OCI-LY7 (cell line): Measurements from ENCODE around the gene PPRC1. TPM values are rescaled to one million over a fixed set of nuclear protein-coding genes. Genes with fewer than 3 reads are reported as not detected.

Experiments
- BruUV-seq: library from RNA; stranded (reverse); fragments of 400-500 nt; replicated peaks from 2 replicates; lab custom pipeline; 2021; lab: Mats Ljungman, UMichigan
- CTCF ChIA-PET: fragments of 300-600 bp; sonication (Branson Sonifier 250); formaldehyde crosslinking; loops from one replicate; lab custom pipeline; 2022; ENCODE audit warnings: antibody characterized with exemption; ENCODE audit not compliant: unreplicated experiment; lab: Charles Lee
- POLR2A ChIA-PET: fragments of 300-600 bp; sonication (Branson Sonifier 250); formaldehyde crosslinking; loops from one replicate; lab custom pipeline; 2022; ENCODE audit warnings: antibody characterized with exemption; lab: Charles Lee
- DNase-seq: peaks from one replicate; pipeline ENCODE4 v3.0.0-alpha.2; 2015; ENCODE audit warnings: low spot score
- H2AFZ ChIP-seq: fragments of 200-600 bp; sonication (generic), shearing (Covaris generic); 2 replicates; pipeline ENCODE4 v1.6.1; 2014; ENCODE audit warnings: mild to moderate bottlenecking, antibody characterized with exemption, low read length, moderate library complexity
- H3K27ac ChIP-seq: fragments of 200-600 bp; sonication (generic); 2 replicates; pipeline ENCODE4 v1.5.1; 2014; ENCODE audit warnings: mixed run types, low read depth, mild to moderate bottlenecking, moderate library complexity, low read length, inconsistent platforms; ENCODE audit not compliant: poor library complexity, severe bottlenecking
- H3K36me3 ChIP-seq: fragments of 200-600 bp; sonication (generic); 2 replicates; pipeline ENCODE4 v1.6.1; 2014; ENCODE audit warnings: mild to moderate bottlenecking, antibody characterized with exemption, low read length, moderate library complexity, mixed read lengths; ENCODE audit not compliant: insufficient read depth
- H3K4me1 ChIP-seq: fragments of 200-600 bp; sonication (generic); 2 replicates; pipeline ENCODE4 v1.5.1; 2014; ENCODE audit warnings: mild to moderate bottlenecking, low read length; ENCODE audit not compliant: insufficient read depth, poor library complexity, severe bottlenecking
- H3K4me2 ChIP-seq: fragments of 200-600 bp; sonication (generic); 2 replicates; pipeline ENCODE4 v1.6.1; 2014; ENCODE audit warnings: mild to moderate bottlenecking, low read length
- H3K4me3 ChIP-seq: fragments of 200-600 bp; sonication (generic); 2 replicates; pipeline ENCODE4 v1.5.1; 2014; ENCODE audit warnings: mild to moderate bottlenecking, low read depth, low read length; ENCODE audit not compliant: poor library complexity, severe bottlenecking
- H3K79me2 ChIP-seq: fragments of 200-600 bp; sonication (generic); 2 replicates; pipeline ENCODE4 v1.6.1; 2016; ENCODE audit warnings: low read depth, mild to moderate bottlenecking, low read length, moderate library complexity, mixed read lengths; ENCODE audit not compliant: insufficient read depth
- H3K9me2 ChIP-seq: fragments of 200-600 bp; sonication (generic); 2 replicates; pipeline ENCODE4 v1.6.1; 2016; ENCODE audit warnings: mild to moderate bottlenecking, low read length, mixed read lengths; ENCODE audit not compliant: insufficient read depth
- H3K9me3 ChIP-seq: fragments of 200-600 bp; sonication (generic); 2 replicates; pipeline ENCODE4 v1.6.1; 2014; ENCODE audit warnings: mild to moderate bottlenecking, mixed run types, low read length, mixed read lengths
- H4K20me1 ChIP-seq: fragments of 200-600 bp; sonication (generic); 2 replicates; pipeline ENCODE4 v1.6.1; 2014; ENCODE audit warnings: mild to moderate bottlenecking, antibody characterized with exemption, low read length, moderate library complexity, mixed read lengths; ENCODE audit not compliant: insufficient read depth
- CTCF ChIP-seq: fragments of 200-600 bp; sonication (generic); conservative IDR thresholded peaks from 2 replicates; pipeline ENCODE4 v1.5.1; 2014; ENCODE audit warnings: mild to moderate bottlenecking, antibody characterized with exemption, low read length, moderate library complexity, mixed read lengths
- EZH2phosphoT487 ChIP-seq: fragments of 200-600 bp; sonication (generic); IDR thresholded peaks from 2 replicates; pipeline ENCODE4 v1.6.1; 2018; ENCODE audit warnings: low read depth, borderline replicate concordance, mild to moderate bottlenecking, mixed run types, antibody characterized with exemption, low read length, moderate library complexity, mixed read lengths
- intact Hi-C: fragments of 100-400 bp; cut with micrococcal nuclease; formaldehyde crosslinking; loops from one replicate; pipeline ENCODE4 v1.10.0; 2022; ENCODE audit not compliant: unreplicated experiment
- total RNA-seq, 2 experiments: library from RNA; depleted of rRNA in 1 of 2; stranded (reverse); fragments of >200 nt in 1 of 2; shearing (Covaris generic) in 1 of 2; gene quantifications; 2 replicates each; pipeline ENCODE4 v1.2.3, GENCODE V29; 2014 to 2022

Gene PPRC1
- total RNA-seq, 2 experiments from 2014 or later = 47.1 to 77.2 TPM

GRCh38 chr10:102120991-102121738 is 11.7 kb upstream of the PPRC1 start:
- peak overlapping the region; percentile 87 for H3K4me3 ChIP-seq
- POLR2A ChIA-PET = interaction anchor here (1.1 to 1.7 kb wide), 2 partner anchors 10 to 14 kb away, joined by 3 to 11 read pairs; no protein-coding TSS in a partner anchor
- peaks cover 37% of the 10 kb centered on the region for H3K79me2 ChIP-seq
- peak overlapping the region; percentile 63 for H2AFZ ChIP-seq
- H3K9me2 ChIP-seq = no peaks in the 10 kb centered on the region
- H3K36me3 ChIP-seq = no peaks in the 10 kb centered on the region
- H3K4me2 ChIP-seq = peak overlapping the region; percentile 79
- no peaks in the 10 kb centered on the region for H3K9me3 ChIP-seq
- TF ChIP-seq EZH2phosphoT487 (no peak), CTCF (no peak)
- no TSS peak for BruUV-seq
- intact Hi-C loops = loop anchor here (1.0 kb wide), 1 partner anchor 11 kb away; no protein-coding TSS in a partner anchor
- peak overlapping the region; percentile 80 for H3K27ac ChIP-seq
- no peak for DNase-seq
- H4K20me1 ChIP-seq = no peaks in the 10 kb centered on the region
- CTCF ChIA-PET = no interaction called here
- peaks cover 41% of the 10 kb centered on the region for H3K4me1 ChIP-seq

- H3K79me2 ChIP-seq = peaks cover 30% of the 10 kb centered on the region
- peaks cover 34% of the 10 kb centered on the region for H3K4me1 ChIP-seq
- ChIA-PET POLR2A (interaction anchor here (0.5 to 1.7 kb wide), 4 partner anchors 10 to 274 kb away, joined by 3 to 11 read pairs (median 5); partner anchors contain the start of gene NFKB2), CTCF (no interaction called here)
- H3K4me3 ChIP-seq = peak overlapping the region; percentile 87
- TF ChIP-seq CTCF (no peak), EZH2phosphoT487 (no peak)
- H3K9me3 ChIP-seq = no peaks in the 10 kb centered on the region
- no peak for DNase-seq
- peak overlapping the region; percentile 80 for H3K27ac ChIP-seq
- intact Hi-C loops = no loop called here
- no peaks in the 10 kb centered on the region for H3K36me3 ChIP-seq
- peak overlapping the region; percentile 63; the same call in 1 of the 2 replicates for H2AFZ ChIP-seq
- H3K4me2 ChIP-seq = peak overlapping the region; percentile 79
- H4K20me1 ChIP-seq = no peaks in the 10 kb centered on the region
- no TSS peak for BruUV-seq
- no peaks in the 10 kb centered on the region for H3K9me2 ChIP-seq
These were observed 11.0 kb upstream of the PPRC1 start for GRCh38 chr10:102121739-102122372.
